HG03066 (cell line): ENCODE data around the gene NF1.
"Not testable (repeated sequence)": the region's sequence is repeated elsewhere in the genome, so short reads cannot be mapped to it uniquely, and the experiment has no call there.

Experiments
- ATAC-seq: cut with Tn5 transposase; IDR thresholded peaks from one replicate; pipeline ENCODE4 v1.9.1; 2021; ENCODE audit warnings: low read depth; ENCODE audit not compliant: unreplicated experiment

NF1 gene

GRCh38 chr17:31094600-31095235, at the start of gene NF1:
TSS of gene NF1 (plus strand) at chr17:31094977. CDS start at chr17:31095310, 333 bp downstream.
- peak; percentile 73 for ATAC-seq

GRCh38 chr17:31046856-31047425, 47.8 kb upstream of the NF1 start:
- not testable (repeated sequence) for ATAC-seq

GRCh38 chr17:31048142-31048541, 46.6 kb upstream of the NF1 start:
- ATAC-seq: no peak

GRCh38 chr17:31048780-31049179, 46.0 kb upstream of the NF1 start:
- ATAC-seq: no peak

- ATAC-seq: no peak
Measured at GRCh38 chr17:31050948-31051347, 43.8 kb upstream of the NF1 start.

- no peak for ATAC-seq
Measured at GRCh38 chr17:31051506-31051905, 43.3 kb upstream of the NF1 start.

GRCh38 chr17:31052187-31052889, 42.4 kb upstream of the NF1 start:
- ATAC-seq: no peak

- ATAC-seq: no peak
Measured at GRCh38 chr17:31053071-31053470, 41.7 kb upstream of the NF1 start.

GRCh38 chr17:31054761-31055160, 40.0 kb upstream of the NF1 start:
- no peak for ATAC-seq

GRCh38 chr17:31058976-31059375, 35.8 kb upstream of the NF1 start:
- ATAC-seq: no peak

- no peak for ATAC-seq
Measured at GRCh38 chr17:31060791-31061550, 33.8 kb upstream of the NF1 start.

GRCh38 chr17:31061678-31062077, 33.1 kb upstream of the NF1 start:
- ATAC-seq: no peak

- no peak for ATAC-seq
Measured at GRCh38 chr17:31062346-31062745, 32.4 kb upstream of the NF1 start.

- ATAC-seq: no peak
Measured at GRCh38 chr17:31064707-31065106, 30.1 kb upstream of the NF1 start.

GRCh38 chr17:31067691-31068184, 27.0 kb upstream of the NF1 start:
- no peak for ATAC-seq

- no peak for ATAC-seq
Measured at GRCh38 chr17:31068291-31068690, 26.5 kb upstream of the NF1 start.

GRCh38 chr17:31072186-31072585, 22.6 kb upstream of the NF1 start:
- ATAC-seq: no peak

- no peak for ATAC-seq
Measured at GRCh38 chr17:31073411-31073810, 21.4 kb upstream of the NF1 start.

- ATAC-seq: no peak
Measured at GRCh38 chr17:31074772-31075555, 19.8 kb upstream of the NF1 start.

GRCh38 chr17:31078290-31078689, 16.5 kb upstream of the NF1 start:
- no peak for ATAC-seq
